HG02642 (cell line): ENCODE data around the gene PRAMEF15.
"Not testable (repeated sequence)": the region's sequence is repeated elsewhere in the genome, so short reads cannot be mapped to it uniquely, and the experiment has no call there.

Experiments
- ATAC-seq: cut with Tn5 transposase; IDR thresholded peaks from one replicate; pipeline ENCODE4 v1.9.1; 2021; ENCODE audit warnings: mild to moderate bottlenecking; ENCODE audit not compliant: unreplicated experiment, poor library complexity

The PRAMEF15 gene

GRCh38 chr1:13315281-13315680, at the start of gene PRAMEF15:
Gene PRAMEF15 (plus strand): TSS chr1:13315581. CDS start chr1:13318408, 2,827 bp downstream.
- ATAC-seq = not testable (repeated sequence)

GRCh38 chr1:13277016-13277415, 38.4 kb upstream of the PRAMEF15 start:
- ATAC-seq = not testable (repeated sequence)

- ATAC-seq = not testable (repeated sequence)
Observed at GRCh38 chr1:13279617-13280016, 35.8 kb upstream of the PRAMEF15 start.

- ATAC-seq = not testable (repeated sequence)
Observed at GRCh38 chr1:13285037-13285436, 30.3 kb upstream of the PRAMEF15 start, which contains the start of gene PRAMEF8. Gene PRAMEF8 (minus strand): TSS chr1:13285137. CDS start chr1:13284091, 1,046 bp downstream.

GRCh38 chr1:13289030-13289429, 26.4 kb upstream of the PRAMEF15 start:
- ATAC-seq = not testable (repeated sequence)

- ATAC-seq = not testable (repeated sequence)
Observed at GRCh38 chr1:13297216-13297931, 18.0 kb upstream of the PRAMEF15 start.

- ATAC-seq = not testable (repeated sequence)
Observed at GRCh38 chr1:13298699-13299098, 16.7 kb upstream of the PRAMEF15 start.

- ATAC-seq = not testable (repeated sequence)
Observed at GRCh38 chr1:13302197-13302596, 13.2 kb upstream of the PRAMEF15 start.

GRCh38 chr1:13303239-13303638, 12.1 kb upstream of the PRAMEF15 start, which contains the start of gene PRAMEF33:
Gene PRAMEF33 (plus strand): TSS chr1:13303539. CDS start chr1:13305955, 2,416 bp downstream.
- not testable (repeated sequence) for ATAC-seq

GRCh38 chr1:13342496-13342895, 27.1 kb downstream of the PRAMEF15 start:
- ATAC-seq = not testable (repeated sequence)

GRCh38 chr1:13347034-13347433, 31.7 kb downstream of the PRAMEF15 start, which contains the start of gene PRAMEF14:
Gene PRAMEF14 (minus strand): TSS chr1:13347134. CDS start chr1:13345314, 1,820 bp downstream.
- not testable (repeated sequence) for ATAC-seq

- ATAC-seq = not testable (repeated sequence)
Observed at GRCh38 chr1:13353476-13353875, 38.1 kb downstream of the PRAMEF15 start.

- not testable (repeated sequence) for ATAC-seq
Observed at GRCh38 chr1:13354475-13354874, 39.1 kb downstream of the PRAMEF15 start.

GRCh38 chr1:13356774-13357173, 41.4 kb downstream of the PRAMEF15 start:
- not testable (repeated sequence) for ATAC-seq

GRCh38 chr1:13362364-13362763, 47.0 kb downstream of the PRAMEF15 start:
- ATAC-seq = not testable (repeated sequence)

GRCh38 chr1:13364928-13365327, 49.5 kb downstream of the PRAMEF15 start:
- ATAC-seq = not testable (repeated sequence)

- not testable (repeated sequence) for ATAC-seq
Observed at GRCh38 chr1:13366536-13366935, 51.2 kb downstream of the PRAMEF15 start.

- not testable (repeated sequence) for ATAC-seq
Observed at GRCh38 chr1:13368544-13368943, 53.2 kb downstream of the PRAMEF15 start.
